Stimulated activated naive CD4-positive, alpha-beta T cell treated with Interleukin-2 at 50 U/mL for 16 hours (primary cell): ENCODE measurements around the gene SYNGR4.
"Not testable (repeated sequence)": the region's sequence is repeated elsewhere in the genome, so short reads cannot be mapped to it uniquely, and the experiment has no call there.

ENCODE experiments used
- DNase-seq: peaks from one replicate; lab custom pipeline; 2025; lab: John Stamatoyannopoulos, UW

Gene SYNGR4, protein sequence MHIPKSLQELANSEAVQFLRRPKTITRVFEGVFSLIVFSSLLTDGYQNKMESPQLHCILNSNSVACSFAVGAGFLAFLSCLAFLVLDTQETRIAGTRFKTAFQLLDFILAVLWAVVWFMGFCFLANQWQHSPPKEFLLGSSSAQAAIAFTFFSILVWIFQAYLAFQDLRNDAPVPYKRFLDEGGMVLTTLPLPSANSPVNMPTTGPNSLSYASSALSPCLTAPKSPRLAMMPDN

DNA sequence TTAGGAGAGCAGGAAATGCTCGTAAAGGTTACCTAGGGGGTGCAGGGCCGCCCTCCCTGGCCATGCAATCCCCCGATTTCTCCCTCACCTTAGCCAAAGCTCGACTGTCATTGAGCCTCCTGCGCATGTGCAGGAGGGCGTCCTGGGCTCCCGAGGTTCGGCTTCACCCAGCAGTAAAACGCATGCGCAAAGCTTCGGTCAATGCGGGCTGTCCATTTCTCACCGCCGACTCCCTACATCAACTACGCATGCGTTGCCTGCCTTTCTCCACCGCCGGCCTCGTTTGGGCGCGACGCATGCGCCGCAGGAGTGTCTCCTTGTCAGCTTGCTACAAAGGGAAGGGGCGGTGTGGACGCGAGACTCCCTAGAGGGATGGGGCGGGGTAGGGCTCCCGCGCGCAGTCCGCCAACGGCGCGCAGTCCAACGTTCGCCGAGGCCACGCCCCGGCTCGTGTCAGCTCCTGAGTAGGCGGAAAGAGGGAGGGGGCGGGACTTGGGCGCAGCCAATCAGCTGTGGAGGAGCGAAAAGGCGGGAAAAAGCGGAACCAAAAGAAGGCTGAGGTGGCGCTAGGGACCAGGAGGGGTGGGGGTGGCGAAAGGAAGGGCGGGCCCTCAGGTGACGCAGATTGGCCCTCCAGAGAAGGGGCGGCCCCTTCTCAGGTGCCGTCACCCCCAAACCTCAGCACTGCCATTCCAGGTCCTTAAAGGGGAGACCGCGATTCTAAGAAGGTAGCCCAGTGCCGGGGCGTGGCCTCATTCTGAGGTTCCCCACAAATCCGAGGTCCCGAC is at the start of gene SYNGR4, which contains the start of gene TMEM143:
SYNGR4 (plus strand) TSS at position 558 of the 788 bp plus-strand sequence. CDS start 1,476 bp downstream, outside the sequence.
TMEM143 (minus strand) TSS at position 131 of the 788 bp plus-strand sequence; CDS start at position 111, 20 bp downstream.
- peak; percentile 96 for DNase-seq

DNA sequence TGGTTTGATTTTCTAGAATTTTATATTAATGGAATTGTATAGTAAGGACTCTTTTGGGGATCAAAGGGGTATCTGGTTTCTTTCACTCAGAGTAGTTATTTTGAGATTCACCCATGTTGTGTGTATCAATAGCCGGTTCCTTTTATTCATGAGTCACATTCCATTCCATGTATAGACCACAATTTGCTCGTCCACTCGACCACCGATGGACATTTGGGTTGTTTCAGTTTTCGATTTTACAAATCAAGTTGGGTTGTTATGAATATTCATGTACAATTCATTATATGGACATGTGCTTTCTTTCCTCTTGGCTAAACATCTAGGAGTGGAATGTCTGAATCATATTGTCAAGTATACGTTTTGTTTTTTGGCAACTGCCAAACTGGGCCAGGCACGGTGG is 48.5 kb upstream of the SYNGR4 start:
- no peak for DNase-seq

DNA sequence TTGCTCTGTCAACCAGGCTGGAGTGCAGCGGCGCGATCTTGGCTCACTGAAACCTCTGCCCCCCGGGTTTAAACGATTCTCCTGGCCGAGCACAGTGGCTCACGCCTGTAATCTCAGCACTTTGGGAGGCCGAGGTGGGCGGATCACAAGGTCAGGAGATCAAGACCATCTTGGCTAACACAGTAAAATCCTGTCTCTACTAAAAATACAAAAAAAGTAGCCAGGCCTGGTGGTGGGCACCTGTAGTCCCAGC is 46.5 kb upstream of the SYNGR4 start:
- not testable (repeated sequence) for DNase-seq

DNA sequence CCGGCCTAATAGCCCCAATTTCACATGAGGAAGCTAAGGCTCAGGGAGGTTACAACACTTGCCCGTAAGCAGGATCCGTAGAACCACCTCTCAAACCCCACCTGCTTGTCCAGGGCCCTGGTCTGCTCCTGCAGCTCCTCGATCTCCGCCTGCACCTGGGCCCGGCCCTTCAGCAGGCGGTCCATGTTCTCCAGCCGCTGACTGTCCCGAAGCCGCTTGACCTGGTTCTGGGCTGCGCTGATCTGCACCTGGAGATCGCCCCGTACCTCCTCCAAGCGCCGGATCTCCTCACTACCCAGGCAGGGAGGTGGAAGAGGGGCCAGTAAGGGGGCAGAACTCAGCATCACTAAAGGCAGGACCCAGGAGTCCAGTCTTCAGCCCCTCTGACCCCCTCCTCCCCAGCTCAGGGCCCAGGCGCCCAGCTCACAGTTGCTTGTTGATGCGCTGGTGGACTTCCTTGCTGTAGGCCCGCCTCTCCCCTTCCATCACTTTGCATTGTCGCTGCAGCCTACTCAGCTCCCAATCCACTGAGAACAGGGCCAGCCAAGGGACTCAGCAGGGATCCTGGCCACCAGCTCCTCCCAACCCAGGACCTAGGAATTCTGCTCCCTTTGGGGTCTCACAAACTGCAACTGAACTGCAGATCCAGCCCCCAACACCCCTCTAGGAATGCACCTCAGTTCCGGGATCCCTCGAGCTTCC is 45.7 kb upstream of the SYNGR4 start:
- no peak for DNase-seq

DNA sequence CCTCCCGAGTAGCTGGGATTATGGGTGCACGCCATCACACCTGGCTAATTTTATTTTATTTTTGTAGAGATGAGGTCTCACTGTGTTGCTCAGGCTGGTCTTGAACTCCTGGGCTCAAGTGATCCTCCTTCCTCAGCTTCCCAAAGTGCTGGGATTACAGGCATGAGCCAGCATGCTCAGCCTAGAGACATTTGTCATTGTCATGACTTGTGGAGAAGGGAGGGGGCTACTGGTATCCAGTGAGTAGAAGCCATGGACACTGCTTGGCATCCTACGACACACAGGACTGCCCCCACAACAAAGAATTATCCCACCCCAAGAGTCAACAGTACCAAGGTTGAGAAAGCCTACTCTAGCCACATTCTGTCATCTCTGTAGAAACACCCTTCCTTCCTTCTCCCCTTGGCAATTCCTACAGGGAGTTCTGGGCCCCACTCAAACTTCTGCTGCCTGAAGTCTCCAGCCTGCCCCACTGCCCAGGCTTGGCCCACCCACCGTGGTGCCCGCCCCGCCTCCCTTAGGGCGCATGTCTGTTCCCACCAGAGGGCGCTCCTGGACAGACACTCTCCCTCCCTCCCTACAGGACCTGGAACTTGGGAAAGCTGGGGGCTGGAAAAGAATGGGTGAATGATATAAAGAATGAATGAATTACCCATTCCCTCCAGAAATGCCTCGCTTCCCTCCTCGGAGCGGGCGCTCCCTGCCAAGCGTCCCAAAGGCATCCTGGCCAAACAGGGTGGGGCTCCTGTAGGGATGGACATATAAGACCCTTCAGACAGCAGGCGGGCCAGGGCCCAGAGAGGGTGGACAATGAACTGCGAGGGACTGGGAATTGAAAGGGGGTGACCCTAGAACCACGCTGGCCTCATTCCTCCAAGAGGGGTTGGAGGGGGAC is 44.3 kb upstream of the SYNGR4 start:
- peak; percentile 64 for DNase-seq

DNA sequence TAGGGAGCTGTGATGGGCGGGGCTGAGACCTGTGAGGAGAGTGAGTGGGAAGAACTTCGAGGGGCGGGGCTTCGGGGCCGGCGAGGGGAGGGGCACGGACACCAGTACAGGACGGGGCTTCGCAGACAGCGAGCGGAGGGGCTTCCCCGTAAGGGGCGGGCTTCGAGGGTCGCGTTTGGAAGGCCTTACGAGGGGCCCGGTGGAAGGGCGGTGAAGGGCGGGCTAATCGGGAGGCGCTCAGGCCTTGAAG is 42.9 kb upstream of the SYNGR4 start:
- DNase-seq, result peak; percentile 95

DNA sequence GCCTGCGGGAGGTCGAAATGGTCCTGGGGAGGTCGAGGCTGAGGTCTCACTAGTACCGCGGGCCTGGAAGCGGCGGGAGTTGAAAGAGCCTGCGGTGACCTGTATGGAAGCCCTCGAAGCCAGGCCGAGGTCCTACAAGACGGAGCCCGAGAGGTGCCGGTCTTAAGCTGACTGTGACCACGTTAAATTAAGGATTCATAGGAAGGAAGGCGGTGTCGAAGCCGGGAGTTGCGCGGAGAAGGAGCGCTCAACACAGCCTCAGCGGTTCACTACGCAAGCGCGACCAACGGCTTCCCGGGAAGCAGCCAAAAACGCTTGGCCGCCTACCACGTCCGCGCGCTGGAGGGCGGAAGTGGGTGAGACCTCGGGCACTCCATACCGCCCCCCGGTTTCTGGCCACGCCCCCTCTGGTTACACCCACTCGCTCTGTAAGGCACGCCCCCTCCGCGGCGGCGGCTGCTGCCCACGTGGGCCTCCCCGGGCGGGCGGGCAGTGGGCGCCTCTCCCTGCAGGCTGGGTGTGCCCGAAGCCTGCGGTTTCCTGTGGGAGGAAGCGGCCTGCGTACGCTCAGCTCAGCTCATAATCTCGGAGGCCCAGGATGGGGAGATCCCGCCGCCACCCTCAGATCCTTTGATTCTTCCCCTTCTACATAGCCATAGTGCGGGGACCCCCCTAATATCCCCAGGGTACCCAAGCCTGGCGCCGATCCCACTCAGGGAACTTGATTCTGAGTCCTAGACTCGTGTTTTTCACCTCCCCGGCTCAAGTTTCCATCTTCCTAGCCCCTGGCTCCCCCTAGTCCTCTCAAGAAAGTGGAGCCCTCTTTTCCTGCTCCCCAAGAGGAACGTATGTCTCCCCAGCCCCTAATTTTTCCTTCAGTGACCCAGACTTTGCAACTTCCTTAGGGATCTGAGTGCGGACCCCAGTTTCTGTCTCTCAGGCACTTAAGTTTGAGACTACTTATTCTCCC is 42.3 kb upstream of the SYNGR4 start:
- DNase-seq, result peak; percentile 96

DNA sequence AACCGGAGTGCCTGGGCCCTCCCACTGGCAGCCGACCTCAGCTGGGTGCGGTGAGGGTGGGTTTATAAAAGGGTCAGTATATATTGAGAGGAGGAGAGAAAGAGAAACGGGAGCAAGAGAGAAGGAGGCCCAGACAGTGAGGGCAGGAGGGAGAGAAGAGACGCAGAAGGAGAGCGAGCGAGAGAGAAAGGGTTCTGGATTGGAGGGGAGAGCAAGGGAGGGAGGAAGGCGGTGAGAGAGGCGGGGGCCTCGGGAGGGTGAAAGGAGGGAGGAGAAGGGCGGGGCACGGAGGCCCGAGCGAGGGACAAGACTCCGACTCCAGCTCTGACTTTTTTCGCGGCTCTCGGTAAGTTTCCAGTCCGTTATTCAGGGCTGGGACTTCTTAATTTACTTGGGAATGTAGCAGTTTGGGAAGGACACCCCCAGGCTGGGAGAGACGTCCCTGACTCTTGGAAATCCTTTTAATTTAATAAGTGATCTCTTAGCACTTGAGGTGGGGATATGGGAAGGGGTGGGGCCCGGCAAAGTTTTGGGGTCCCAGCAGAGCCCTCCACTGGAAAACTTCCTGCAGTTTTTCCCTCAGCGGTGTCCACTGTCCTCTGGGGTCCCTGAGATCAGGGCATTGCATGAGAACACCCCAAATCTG is 38.8 kb upstream of the SYNGR4 start, which contains the start of gene EMP3:
EMP3 (plus strand) TSS at position 288 of the 646 bp plus-strand sequence. CDS start 1,293 bp downstream, outside the sequence.
- peak; percentile 85 for DNase-seq

DNA sequence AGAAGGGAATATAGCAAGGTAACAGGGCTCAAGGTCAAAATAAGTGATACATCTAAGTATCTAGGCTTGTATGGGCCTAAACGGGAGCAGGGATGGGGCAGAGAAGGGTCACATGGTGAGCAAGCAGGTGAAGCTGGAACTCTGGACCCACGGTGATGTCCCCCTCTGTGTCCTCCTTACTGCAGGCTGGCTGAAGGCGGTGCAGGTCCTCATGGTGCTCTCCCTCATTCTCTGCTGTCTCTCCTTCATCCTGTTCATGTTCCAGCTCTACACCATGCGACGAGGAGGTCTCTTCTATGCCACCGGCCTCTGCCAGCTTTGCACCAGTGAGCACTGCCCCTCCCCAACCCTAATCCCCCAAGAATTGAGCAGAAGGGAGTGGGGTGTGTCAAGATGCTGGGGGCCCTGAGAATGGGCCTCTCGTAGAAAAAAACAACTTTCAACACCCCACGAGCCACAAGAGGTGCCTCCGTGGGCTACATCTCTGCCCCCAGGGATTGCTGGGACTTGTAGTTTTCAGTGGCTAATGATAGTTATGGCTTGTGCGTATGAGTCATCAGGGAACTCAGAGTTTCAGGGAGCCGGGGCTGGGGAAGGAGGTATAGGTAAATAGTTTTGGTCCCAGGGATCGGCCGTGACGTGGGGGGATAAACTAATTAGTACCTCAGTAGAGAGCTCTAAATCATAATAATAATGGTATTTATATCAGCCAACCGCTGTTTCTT is 34.8 kb upstream of the SYNGR4 start:
- DNase-seq, result peak; percentile 27

DNA sequence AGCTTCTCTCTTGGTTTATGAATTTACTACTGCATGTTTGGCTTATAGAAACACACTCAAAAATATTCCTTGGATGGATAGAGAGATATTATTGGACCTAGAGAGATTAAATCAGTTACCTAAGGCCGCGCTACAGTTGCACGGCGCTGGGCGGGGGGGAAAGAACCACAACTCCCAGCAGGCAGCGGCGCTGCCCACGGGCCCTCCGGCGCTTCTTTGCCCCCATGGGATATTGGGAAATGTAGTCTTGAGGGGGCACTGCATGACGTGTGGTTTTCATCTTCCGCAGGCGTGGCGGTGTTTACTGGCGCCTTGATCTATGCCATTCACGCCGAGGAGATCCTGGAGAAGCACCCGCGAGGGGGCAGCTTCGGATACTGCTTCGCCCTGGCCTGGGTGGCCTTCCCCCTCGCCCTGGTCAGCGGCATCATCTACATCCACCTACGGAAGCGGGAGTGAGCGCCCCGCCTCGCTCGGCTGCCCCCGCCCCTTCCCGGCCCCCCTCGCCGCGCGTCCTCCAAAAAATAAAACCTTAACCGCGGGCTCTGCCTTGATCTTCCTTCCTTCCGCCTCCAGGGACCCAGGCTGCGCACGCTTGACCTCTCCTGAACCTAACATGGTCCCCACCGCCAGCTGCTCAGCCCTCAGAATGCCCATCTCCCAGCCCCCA is 34.0 kb upstream of the SYNGR4 start:
- DNase-seq, result peak; percentile 78

DNA sequence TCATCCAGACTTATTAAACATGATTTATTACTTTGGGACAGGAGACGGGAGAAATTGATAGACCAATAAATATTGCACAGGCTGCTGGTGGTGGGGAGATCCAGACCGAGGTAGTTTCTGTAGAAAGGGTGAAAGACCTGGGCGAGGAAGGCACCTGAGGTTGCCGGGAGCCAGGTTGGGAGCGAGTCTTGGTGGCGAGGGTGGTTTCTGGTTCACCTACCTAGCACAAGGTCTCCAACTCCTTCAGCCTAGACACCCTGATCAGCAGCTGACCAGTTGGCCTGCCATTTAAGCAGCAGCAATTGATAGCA is 31.9 kb upstream of the SYNGR4 start:
- no peak for DNase-seq

DNA sequence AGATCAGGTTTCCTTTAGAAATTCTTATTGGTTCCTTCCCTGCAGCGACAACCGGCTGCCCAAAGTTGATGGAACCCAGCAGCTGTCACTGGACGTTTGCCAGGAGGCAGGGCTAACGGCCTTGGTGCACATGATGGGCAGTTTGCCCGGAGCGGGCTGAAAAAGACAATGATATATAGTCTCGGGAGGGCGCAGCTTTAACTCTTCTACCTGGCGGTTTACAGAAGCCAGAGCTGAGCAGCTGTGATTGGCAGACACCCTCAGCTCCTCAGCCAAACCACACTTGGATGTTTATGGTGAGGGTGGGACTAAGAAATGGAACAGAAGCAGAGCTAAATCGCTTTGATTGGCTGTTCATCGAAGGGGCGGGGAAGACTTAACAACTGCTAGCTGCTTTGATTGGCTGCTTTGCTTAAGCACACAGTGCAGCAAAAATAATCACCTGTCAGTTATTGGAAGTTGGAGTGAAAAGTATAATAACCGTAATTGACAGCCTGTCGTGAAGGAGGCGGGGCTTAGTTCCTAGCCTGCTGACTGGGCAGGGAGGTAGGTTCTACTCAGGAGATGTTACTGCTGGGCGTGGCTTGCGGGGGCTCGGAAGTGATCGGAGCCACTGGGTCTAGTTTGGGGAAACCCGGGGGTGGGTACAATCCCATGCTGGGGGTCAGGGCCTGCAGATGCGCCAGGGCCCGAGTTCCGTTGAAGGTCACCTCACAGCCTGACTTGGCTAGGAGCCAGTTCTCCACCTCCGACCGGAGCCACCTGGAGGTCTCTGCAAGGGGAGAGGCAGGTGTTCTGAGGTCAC is 31.3 kb upstream of the SYNGR4 start:
- peak; percentile 93 for DNase-seq

DNA sequence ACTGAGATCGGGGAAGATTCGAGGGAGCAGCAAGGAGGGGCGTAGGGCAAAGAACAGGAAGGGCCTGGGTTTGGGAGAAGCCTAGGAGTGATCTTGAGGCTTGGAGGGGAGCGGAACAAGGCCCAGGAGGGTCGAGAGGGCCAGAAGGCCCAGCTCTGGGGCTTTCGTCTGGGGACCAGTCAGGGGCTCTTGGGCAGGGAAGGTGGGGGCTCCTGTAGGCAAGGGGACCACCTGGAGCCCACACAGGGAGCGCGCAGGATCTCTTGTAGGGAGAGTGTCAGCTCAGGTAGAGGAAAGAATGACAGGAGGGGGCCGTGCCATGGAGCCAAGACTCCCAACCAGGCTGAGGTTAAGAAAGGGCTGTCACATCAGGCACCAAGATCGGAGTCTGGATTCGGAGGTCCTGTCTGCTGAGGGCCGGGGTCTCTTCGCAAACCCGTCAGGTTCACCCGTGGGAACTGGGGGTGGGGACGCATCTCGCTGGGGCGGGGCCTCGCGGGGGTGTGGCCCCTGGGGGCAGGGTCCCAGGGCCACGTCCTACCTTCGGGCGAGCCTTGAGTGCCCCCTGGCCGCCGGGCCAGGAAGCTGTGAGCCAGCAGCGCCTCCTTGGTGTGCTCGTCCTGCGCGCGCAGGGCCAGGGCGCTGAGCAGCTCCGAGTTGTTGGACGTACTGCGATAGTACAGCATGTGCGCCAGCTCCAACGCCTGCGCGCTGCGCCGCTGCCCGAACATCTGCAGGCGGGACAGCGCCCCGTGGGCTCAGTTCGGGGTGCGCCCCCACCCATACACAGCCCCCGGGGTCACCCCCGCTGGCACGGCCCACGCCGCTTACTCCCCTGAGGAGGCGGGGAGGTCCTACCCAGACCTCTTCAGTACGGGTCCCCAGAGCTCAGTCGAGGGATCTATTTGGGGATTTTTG is 30.4 kb upstream of the SYNGR4 start:
- DNase-seq, result peak; percentile 92

DNA sequence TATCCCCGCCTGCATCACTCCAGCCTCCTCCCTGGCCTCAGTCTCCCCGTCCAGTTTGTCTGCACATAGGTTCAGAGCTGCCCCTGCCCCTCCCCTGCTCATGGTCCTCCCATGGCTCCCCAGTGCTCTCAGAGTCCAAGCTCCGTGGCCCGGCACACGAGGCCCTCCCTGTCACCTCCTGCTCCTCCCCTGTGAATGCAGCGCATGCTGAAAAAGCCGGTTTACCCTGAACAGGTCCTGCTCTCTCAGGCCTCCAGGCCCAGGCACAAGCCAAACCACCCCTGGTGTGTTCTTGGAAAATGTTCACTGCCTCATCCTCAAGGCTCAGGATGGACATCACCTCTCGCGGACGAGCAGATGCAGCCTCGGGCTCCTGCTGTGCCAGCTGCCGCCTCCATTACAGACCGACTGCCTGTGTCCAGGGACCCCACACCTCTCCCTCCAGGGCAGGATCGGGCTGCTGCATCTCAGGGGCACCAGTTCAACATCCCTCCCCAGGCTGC is 25.9 kb upstream of the SYNGR4 start:
- no peak for DNase-seq

DNA sequence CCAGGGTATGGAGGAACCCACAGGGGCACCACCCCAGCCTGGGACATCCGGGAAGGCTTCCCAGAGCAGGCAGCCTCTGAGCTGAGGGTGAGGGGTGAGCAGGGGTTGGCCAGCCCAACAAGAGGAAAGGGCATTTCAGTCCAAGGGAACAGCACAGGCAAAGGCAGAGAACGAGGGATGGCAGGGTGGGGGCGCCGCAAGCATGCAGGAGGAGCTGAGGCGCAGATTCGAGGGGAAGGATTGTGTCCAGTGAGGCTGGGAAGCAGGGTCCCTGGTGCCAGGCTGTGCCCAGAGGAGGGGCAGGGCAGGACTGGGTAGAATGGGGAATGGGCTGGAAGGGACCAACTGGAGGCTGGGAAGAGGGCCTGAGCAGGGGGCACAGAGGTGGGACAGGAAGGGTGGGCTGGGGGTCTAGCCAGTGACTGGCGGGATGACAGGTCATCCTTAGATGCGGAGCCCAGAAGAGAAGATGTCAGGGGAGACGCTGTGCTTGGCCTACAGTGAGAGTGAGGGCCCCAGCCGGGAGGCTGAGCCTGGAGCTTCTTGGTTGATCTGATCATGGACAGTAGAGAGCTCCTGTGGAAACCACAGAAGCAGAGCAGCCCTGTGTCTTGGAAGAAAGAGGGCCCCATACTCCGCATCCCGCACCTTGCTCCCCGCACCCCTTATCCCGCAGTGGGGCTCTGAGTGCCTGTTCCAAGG is 25.2 kb upstream of the SYNGR4 start:
- DNase-seq, result no peak

DNA sequence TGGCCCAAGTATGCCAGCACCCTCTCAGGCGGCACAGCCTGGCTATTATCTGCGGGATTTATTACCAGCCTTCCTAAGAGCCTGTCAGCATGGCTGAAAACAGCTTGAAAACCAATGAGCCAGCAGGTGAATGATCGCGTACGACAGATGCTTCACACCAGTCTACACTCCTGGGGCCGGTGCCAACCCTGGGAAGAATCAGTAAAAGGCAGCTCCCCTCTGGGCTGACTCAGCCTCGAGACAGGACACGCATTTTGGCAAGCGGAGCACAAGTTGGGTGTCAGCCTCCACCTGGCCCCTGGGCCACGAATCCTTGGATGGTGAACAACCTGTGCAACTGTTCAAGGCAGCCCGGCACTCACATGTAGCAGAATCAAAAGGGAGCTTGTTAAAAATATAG is 23.2 kb upstream of the SYNGR4 start:
- DNase-seq, result no peak
